ENCODE results near the gene NUP43. TPM values are rescaled to one million over a fixed set of nuclear protein-coding genes. Genes with fewer than 3 reads are reported as not detected.

NUP43 gene
- total and polyA plus RNA-seq, 2 experiments from 2014 or later: 14.1 to 55.8 TPM

GRCh38 chr6:149701714-149702113, 44.6 kb downstream of the NUP43 start:
- peak overlapping the region; percentile 1 for H3K27ac ChIP-seq
- no peaks in the 10 kb centered on the region for H3K36me3 ChIP-seq
- no peak for DNase-seq (ENCODE audit: low read depth in 1 of 2, low spot score in 1 of 2)

GRCh38 chr6:149699150-149699549, 47.2 kb downstream of the NUP43 start:
- DNase-seq (ENCODE audit: low read depth in 1 of 2, low spot score in 1 of 2): no peak
- Histone ChIP-seq H3K9me3 (ENCODE audit: low read depth) (no peaks in the 10 kb centered on the region), H3K27ac (no peak overlapping the region), H3K27me3 (no peaks in the 10 kb centered on the region), H3K4me1 (ENCODE audit: low read depth) (no peaks in the 10 kb centered on the region), H3K4me3 (no peak overlapping the region), H3K36me3 (peaks cover 3% of the 10 kb centered on the region)
- no peak for TF ChIP-seq CTCF (IDR thresholded peaks at IDR 0.05; ENCODE audit: low read depth, low read length)

More at GRCh38 chr6:149701714-149702113, 44.6 kb downstream of the NUP43 start:
- Histone ChIP-seq H3K27me3 (no peaks in the 10 kb centered on the region), H3K4me3 (no peak overlapping the region), H3K9me3 (ENCODE audit: low read depth) (no peaks in the 10 kb centered on the region), H3K4me1 (ENCODE audit: low read depth) (no peaks in the 10 kb centered on the region)
- no peak for TF ChIP-seq CTCF (IDR thresholded peaks at IDR 0.05; ENCODE audit: low read depth, low read length)

GRCh38 chr6:149698175-149698574, 48.2 kb downstream of the NUP43 start:
- Histone ChIP-seq H3K4me3 (no peak overlapping the region), H3K27ac (no peak overlapping the region), H3K27me3 (no peaks in the 10 kb centered on the region), H3K4me1 (ENCODE audit: low read depth) (no peaks in the 10 kb centered on the region), H3K9me3 (ENCODE audit: low read depth) (no peaks in the 10 kb centered on the region), H3K36me3 (peaks cover 3% of the 10 kb centered on the region)
- no peak for TF ChIP-seq CTCF (IDR thresholded peaks at IDR 0.05; ENCODE audit: low read depth, low read length)
- DNase-seq (ENCODE audit: low read depth in 1 of 2, low spot score in 1 of 2): no peak

- Histone ChIP-seq H3K27me3 (no peaks in the 10 kb centered on the region), H3K9me3 (ENCODE audit: low read depth) (no peaks in the 10 kb centered on the region), H3K4me1 (ENCODE audit: low read depth) (no peaks in the 10 kb centered on the region), H3K27ac (no peak overlapping the region), H3K4me3 (no peak overlapping the region), H3K36me3 (peaks cover 3% of the 10 kb centered on the region)
- no peak for TF ChIP-seq CTCF (IDR thresholded peaks at IDR 0.05; ENCODE audit: low read depth, low read length)
- DNase-seq (ENCODE audit: low read depth in 1 of 2, low spot score in 1 of 2): peak in 1 of 2 donors; percentile 20
Observed at GRCh38 chr6:149696901-149697300, 49.4 kb downstream of the NUP43 start.

- no peak overlapping the region for H3K4me3 ChIP-seq
- no peaks in the 10 kb centered on the region for H3K9me3 ChIP-seq (ENCODE audit: low read depth)
- H3K4me1 ChIP-seq (ENCODE audit: low read depth): no peaks in the 10 kb centered on the region
- no peaks in the 10 kb centered on the region for H3K27me3 ChIP-seq
- peaks cover 3% of the 10 kb centered on the region for H3K36me3 ChIP-seq
- TF ChIP-seq CTCF (IDR thresholded peaks at IDR 0.05; ENCODE audit: low read depth, low read length): no peak
- no peak for DNase-seq (ENCODE audit: low read depth in 1 of 2, low spot score in 1 of 2)
- H3K27ac ChIP-seq: no peak overlapping the region
Observed at GRCh38 chr6:149694921-149695320, 51.4 kb downstream of the NUP43 start.

GRCh38 chr6:149691201-149691600, 55.1 kb downstream of the NUP43 start:
- no peak for DNase-seq (ENCODE audit: low read depth in 1 of 2, low spot score in 1 of 2)
- Histone ChIP-seq H3K36me3 (peaks cover 3% of the 10 kb centered on the region), H3K4me1 (ENCODE audit: low read depth) (no peaks in the 10 kb centered on the region), H3K27me3 (no peaks in the 10 kb centered on the region), H3K27ac (no peak overlapping the region), H3K4me3 (no peak overlapping the region), H3K9me3 (ENCODE audit: low read depth) (no peaks in the 10 kb centered on the region)
- TF ChIP-seq CTCF (IDR thresholded peaks at IDR 0.05; ENCODE audit: low read depth, low read length): no peak
